HPDE6-E6E7 (cell line): ENCODE data around the gene OPA1.
A peak's percentile ranks its signal among the peaks of the same experiment; 100 is the strongest.

Experiments used
- DNase-seq: peaks from one replicate; pipeline ENCODE4 v3.0.0; 2011; ENCODE audit warnings: missing footprints; ENCODE audit errors: extremely low spot score

Gene OPA1, protein sequence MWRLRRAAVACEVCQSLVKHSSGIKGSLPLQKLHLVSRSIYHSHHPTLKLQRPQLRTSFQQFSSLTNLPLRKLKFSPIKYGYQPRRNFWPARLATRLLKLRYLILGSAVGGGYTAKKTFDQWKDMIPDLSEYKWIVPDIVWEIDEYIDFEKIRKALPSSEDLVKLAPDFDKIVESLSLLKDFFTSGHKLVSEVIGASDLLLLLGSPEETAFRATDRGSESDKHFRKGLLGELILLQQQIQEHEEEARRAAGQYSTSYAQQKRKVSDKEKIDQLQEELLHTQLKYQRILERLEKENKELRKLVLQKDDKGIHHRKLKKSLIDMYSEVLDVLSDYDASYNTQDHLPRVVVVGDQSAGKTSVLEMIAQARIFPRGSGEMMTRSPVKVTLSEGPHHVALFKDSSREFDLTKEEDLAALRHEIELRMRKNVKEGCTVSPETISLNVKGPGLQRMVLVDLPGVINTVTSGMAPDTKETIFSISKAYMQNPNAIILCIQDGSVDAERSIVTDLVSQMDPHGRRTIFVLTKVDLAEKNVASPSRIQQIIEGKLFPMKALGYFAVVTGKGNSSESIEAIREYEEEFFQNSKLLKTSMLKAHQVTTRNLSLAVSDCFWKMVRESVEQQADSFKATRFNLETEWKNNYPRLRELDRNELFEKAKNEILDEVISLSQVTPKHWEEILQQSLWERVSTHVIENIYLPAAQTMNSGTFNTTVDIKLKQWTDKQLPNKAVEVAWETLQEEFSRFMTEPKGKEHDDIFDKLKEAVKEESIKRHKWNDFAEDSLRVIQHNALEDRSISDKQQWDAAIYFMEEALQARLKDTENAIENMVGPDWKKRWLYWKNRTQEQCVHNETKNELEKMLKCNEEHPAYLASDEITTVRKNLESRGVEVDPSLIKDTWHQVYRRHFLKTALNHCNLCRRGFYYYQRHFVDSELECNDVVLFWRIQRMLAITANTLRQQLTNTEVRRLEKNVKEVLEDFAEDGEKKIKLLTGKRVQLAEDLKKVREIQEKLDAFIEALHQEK

DNA sequence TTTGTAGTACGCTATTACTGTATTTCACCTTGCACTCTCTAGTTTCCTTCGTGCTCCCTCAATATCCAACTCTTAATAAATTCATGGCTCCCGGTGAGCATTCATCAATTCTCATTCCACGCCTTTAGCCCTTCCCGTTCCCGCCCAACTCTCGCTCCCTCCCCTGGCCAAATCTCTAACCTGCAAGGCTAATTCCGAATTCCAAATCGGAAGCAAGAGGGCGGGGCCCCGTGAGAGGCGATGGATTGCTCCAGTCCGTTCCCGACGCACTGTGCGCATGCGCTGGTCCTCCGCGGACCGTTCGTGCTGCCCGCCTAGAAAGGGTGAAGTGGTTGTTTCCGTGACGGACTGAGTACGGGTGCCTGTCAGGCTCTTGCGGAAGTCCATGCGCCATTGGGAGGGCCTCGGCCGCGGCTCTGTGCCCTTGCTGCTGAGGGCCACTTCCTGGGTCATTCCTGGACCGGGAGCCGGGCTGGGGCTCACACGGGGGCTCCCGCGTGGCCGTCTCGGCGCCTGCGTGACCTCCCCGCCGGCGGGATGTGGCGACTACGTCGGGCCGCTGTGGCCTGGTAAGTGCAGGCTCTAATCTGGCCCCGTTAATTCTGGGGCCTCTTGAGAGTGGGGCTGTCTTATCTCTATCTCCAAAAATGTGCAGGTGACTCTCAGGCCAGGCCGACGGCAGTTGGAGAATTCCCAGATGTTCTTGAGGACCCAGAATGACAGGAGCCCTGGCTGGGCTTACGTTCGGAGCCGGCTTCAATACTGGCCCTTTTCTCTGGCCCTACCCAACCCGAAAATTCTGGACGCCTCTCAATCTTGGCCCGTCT lies at the start of gene OPA1:
OPA1 (plus strand) TSS at position 368 of the 827 bp plus-strand sequence; CDS start at position 538, 170 bp downstream.
- DNase-seq, result peak; percentile 99

DNA sequence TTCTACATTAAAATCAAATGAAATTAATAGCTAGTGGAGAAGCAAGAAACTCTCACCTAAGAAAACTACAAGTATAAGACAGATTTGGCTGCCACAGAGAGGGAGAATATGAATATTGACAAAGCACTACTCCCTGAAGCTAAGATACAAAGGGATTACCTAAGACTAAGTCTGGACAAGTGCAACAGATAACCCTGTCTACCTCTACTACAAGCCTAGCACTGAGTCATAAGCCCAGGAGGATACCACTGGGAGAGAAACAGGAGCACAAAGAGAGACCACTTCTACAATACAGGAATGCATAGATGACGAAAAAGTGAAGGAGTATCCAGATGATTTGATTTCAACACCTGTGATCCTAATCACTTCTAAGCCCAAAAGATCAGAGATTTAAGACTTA lies 48.7 kb upstream of the OPA1 start:
- no peak for DNase-seq

DNA sequence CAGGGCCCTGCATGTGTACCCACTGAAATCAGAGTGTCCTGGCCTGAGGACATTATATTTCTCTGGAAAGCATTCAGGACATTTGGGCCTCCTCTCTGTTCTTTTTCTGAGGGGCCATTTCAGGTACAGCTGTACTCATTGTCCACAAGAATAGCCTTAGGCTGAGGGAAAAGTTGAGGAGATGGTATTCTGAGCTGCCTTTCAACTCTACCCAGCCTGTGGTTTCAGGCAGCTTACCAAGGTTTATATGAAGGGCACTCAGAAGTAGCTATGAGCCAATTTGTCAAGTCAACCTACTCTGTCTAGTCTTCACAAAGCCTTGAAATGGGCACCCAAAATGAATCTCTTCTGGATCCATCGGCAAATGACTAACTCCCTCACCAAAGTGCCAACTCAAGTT lies 47.7 kb upstream of the OPA1 start:
- no peak for DNase-seq

DNA sequence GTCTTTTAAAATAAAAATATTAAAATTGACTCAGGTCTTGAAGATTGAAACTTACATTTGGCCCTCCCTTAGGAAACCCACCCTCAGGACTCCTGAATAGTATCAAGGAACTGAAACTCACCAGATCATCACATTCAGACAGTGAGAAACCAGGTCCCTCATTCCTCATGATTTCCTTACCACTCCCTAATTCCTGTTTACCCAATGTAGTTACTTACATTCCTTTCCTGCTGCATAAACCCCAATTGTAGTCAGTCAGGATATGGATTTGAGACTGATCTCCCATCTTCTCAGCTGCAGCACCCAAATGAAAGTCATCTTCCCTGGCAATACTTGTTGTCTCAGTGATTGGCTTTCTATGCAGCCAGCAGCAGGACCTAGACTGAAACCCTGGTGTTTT lies 46.9 kb upstream of the OPA1 start:
- no peak for DNase-seq

DNA sequence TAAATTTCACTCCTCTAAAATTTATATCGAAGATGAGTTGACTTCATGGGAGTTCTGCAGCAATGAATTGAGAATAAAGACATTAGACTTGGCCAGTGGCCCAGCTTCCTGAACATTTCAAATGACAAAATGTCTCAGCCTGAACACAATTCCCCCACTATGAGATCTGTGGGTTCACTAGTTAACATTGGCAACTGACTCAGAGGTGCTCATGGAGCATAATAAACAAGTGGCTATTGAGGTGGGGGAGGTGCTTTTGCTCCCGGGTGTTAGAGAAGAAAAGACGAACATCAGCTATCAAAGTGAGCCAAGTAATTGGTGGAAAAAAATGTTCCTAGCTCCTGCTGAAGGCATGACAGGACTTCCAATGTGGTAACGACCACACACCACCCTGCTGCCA lies 44.6 kb upstream of the OPA1 start:
- DNase-seq, result no peak

DNA sequence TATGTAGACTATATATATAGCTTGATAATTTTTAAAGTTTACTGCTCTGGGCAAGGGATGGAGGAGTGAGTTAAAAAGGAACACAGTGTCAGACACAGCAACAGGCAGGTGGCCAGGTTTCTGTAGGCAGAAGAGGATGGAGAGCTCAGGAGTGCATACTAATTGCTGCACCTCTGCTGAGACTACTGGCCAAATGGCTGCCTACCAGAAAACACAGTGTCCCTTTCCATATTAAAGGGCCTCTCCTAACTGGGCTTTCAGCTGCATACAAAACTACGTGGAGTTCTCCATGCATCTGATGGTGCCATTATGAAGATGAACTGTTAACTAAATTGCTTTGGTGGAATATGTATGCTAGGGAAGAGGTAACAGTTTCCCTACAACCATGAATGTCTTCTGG lies 40.1 kb upstream of the OPA1 start:
- DNase-seq, result no peak

DNA sequence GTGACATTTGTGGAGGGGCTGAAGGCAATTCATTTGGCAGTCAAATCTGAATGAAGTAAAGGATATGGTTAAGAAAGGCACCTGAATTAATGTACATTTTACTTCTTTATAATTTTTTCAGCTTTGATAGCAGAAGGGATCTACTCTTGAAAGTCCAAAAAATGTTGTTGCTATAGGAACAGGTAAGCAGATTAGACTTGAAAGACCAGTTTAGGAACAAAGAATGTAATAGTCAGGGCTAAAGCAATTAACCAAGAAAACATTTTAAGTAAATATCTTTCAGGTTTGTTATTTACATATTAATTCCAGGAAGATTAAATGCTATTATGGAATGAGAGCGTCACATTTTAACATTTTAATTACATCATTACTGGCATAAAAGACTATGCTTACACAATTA lies 39.4 kb upstream of the OPA1 start:
- no peak for DNase-seq

DNA sequence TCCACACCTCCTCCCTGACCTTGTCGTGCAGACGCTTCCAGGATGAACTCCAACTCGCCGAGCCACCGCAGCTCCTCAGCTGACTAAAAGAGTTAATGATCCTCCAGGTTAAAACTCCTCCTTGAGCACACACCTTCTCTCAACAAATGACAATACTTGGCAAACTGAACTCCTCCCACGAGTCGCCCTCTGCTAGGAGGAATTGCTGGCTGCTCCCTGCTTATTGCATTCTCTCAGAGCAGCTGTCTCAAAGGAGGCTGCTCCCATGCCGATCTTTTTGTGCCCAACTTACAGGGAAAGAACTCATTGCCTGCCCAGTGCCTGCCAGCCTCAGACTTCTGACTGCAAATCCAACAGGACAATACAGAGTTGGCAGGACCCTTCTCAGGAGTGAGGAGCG lies 38.2 kb upstream of the OPA1 start, which contains the start of gene ATP13A4:
ATP13A4 (minus strand) TSS at position 85 of the 400 bp plus-strand sequence. CDS start 96 bp downstream, outside the sequence.
- no peak for DNase-seq

DNA sequence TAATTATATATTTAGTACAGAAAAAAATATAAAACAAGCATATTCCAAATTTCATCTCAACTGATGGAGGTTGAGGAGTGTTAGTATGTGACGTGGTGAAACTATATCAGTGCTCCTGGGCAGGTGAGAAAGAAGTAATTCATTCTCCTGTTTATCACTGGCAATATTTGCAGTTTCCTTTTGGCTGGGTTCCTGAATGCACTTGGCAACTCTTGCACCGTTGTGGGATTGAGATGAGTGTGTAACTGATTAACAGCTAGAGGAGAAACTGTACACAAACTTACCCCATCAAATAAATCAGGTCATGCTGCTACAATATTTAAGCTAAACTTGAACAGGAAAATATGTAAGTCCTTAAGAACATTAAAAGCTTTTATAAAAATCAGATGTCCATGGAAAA lies 36.2 kb upstream of the OPA1 start:
- no peak for DNase-seq

DNA sequence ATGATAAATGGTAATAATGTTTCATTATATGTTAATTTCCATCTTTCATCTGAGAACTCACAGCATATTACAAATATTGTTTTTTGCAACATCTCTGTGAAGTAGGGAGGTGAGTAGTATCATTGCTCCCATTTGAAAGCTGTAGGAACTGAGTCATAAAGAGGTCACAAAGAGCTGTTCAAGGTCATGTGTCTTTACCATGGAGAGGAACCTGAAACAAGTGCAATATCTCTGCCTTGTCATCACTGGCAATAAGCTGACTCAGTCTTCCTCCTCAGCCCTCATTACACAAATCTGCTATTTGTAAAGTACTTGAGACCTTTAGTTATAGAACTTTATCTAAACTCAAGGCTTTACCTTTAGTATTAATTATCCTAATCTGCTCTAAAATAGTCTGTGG lies 33.9 kb upstream of the OPA1 start:
- DNase-seq, result no peak

DNA sequence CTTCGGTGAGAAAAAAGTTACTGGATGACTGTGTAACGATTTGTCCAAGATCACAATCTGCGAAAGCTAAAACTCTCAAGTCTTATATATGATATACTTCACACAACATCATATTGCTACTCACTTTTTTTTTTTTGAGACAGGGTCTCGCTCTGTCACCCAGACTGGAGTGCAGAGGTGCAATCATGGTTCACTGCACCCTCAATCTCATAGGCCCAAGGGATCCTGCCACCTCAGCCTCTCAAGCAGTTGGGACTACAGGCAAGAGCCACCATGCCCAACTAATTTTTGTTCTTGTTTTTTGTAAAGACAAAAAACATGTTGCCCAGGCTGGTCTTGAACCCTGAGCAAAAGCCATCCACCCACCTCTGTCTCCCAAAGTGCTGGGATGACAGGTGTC lies 32.9 kb upstream of the OPA1 start:
- DNase-seq, result no peak

DNA sequence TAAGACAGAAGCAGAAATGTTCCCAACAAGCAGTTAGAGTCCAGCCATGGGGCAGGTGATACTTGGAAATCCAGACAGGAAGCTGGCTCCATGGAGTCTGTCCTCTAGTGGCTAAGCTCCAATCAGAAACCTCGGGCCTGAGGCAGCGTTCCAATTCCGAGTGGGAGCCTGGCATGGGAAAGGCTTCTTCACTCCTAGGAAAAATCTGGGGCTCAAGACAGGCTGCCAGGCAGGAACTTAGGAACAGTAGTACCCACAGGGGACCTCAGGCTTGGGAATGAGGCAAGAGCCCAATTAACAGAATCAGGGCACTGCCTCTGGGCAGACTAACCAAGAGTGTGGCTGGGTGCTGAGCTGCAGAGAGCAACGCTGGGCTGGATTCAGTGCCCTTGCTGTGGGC lies 32.1 kb upstream of the OPA1 start:
- DNase-seq, result no peak

DNA sequence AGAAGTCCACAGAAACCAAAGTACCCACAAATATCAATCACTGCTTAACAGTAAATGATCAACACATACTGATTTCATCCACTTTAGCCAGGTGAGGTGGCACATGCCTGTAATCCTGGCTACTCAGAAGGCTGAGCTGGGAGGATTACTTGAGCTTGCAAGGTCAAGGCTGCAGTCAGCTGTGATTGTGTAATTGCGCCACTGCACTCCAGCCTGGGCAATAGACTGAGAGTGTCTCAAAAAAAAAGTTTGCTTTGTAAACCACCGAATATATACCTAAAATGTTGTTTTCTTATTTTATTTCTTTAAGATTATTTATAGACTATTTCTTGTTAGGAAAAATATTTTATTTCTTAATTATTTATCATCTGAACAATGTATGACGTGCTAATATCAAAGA lies 29.6 kb upstream of the OPA1 start:
- no peak for DNase-seq

DNA sequence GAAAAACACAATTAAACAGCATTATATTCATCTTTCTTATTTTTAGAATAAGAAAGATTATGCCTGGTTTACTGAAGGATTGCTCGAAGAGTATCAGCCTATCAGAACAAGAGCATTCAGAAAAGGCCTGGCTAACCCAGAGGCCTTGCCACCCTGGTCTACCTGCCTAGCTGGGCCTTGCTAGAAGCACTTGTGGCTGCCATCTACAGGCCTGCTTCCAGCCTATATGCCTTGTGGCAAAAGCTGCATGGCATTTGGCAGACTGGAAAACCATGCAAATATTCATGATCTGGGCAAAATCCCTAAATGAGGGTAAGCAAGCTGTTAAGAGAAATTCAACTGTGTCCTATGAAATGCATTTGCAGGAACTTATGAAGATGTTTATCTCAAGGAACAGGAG lies 29.0 kb upstream of the OPA1 start:
- peak; percentile 52 for DNase-seq

DNA sequence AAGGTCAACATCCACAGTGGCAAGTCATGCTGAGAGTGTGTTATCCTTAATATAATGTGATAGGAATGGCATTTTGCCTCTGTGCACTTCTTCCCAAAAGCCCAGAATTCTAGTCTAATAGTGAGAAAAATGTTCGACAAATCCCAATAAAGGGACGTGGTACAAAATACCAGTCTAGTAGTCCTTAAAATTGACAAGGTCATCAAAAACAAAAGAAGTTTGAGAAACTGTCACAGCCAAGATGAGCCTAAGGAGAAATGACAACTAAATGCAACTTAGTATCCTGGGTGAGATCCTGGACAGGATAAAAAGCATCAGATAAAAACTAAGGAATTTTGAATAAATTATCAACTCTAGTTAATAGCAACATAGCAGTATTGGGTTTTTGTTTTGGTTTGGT lies 23.9 kb upstream of the OPA1 start:
- DNase-seq, result no peak

DNA sequence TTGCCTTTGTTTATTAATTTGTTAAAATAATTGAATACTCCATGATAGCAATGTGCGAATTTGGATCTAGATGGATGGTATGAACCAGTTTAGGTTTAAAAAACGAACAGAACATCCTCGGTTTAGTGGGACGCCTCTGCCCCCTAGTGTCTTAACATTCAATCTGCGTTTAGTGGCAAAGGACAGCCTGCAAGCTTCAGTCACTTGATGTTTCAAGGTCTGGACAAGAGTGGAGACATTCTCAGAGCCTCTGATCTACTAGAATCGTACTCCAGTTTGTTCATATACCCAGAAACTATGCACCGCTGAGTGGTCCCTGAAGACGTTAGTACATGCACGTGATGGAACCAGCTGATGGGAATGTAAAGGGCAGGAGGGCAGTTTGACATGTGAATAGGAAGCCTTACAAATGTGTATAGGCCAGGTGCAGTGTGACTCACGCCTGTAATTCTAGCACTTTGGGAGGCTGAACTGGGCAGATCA lies 20.5 kb upstream of the OPA1 start:
- peak; percentile 37 for DNase-seq

DNA sequence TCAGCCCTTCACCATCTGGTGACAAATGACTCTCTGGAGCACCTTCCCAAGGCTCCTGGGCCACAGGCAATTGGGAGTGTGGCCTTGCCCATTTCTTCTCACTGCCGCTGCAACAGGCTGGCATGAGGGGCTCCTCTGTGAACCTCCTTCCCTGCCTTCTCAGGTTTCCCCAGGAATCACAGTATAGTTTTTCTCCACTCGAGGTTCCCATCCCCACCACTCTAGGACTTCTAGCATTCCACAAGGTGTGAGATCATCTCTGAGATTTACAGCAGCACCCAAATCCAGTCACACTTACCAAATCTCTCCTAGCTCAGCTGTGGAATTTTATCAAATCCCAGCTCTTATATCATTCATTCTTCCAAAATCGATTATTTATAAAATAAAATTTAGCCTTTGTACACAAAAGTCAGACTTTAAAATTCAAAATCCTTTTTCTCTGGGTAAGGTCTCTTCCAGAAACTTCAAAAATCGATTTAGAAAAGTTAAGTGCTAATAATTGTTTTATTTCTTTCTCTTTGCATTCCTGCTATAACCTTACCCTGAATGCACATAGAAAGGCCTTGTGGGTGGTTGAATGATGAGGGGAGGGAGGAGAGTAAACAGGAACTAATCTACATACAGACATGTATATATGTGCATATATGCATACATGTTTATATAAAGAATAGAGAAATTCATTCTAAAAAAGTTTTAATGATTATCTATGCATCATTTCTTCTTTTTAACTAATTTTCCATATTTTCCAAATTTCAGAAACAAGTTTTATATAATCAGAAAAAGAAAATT lies 19.4 kb upstream of the OPA1 start:
- DNase-seq, result no peak

DNA sequence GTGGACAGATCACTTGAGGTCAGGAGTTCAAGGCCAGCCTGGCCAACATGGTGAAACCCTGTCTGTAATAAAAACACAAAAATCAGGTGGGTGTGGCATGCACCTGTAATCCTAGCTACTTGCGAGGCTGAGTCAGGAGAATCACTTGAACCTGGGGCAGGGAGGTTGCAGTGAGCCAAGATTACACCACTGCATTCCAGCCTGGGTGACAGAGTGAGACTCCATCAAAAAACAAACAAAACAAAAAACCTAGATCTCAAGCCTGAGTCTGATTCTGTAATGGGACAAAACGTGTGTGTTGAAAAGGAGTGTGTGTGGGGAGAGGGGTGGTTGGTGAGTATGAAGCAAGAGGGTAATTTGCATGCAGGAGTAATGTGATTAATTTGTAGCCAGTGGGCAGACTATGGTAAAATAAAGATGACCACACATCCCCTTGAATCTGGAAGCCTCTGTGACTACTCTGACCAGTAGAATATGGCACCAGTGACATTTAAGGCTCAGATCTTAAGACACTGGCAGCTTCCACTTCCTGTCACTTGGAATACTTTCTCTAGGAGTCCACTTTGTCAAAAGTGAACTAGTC lies 18.4 kb upstream of the OPA1 start:
- no peak for DNase-seq

DNA sequence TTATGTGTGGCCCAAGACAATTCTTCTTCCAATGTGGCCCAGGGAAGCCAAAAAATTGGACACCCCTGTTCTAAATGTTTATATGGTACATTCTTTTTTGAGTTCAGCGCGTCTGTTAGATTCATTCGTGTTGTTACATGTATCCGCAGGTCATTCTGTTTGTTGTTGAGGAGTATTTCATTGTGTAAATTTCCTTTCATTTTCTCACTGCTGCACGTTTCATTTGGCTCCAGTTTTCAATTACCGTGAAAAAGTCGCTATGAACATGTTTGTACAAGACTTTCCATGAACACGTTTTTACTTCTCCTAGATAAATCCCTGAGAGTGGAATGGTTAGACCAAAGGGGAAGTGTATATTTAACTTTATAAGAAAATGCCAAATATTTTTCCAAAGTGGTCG lies 7.5 kb upstream of the OPA1 start:
- peak; percentile 25 for DNase-seq

DNA sequence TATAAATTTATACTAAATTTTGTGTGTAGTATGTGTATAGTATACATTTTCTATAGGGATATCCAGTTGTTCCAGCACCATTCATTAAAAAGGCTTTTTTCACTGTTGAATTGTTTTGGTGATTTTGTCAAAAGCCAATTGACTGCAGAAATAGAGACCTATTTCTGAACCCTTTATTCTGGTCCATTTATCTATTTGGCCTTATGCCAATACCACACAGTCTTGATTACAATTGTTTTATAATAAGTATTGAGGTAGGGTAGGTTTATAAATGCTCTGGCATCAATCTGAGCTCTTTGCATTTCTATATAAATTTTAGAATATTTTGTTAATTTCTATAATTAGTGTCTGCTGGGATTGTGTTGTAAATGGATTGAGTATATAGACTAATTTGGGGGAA lies 6.5 kb upstream of the OPA1 start:
- DNase-seq, result no peak
